Fibroblast of skin of back (primary cell): Measurements from ENCODE around the gene POC1A.
A peak's percentile ranks its signal among the peaks of the same experiment; 100 is the strongest.

ENCODE experiments used
- DNase-seq: peaks from one replicate; pipeline ENCODE4 v3.0.0-alpha.2; 2013

POC1A gene

DNA sequence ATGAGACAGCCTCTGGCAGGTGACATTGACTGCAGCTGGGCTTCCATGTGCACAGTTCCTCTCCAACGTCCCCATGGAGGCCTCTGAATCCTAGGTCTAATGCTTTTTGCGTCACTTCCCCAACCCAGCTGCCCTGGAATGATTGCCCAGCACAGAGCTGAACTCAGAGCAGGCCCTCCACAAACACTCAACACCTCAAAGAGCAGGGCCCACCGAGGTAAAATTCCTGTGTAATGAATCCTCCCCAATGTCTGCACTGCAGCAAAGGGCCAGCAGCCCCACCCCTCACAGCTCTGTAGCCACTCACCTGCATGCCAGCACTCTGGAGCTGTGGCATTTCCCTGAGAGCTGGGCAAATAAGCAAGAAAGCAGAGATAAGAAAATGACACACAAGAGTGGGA, 55.2 kb downstream of the POC1A start:
- DNase-seq, result no peak

GRCh38 chr3:52097851-52098507, 56.2 kb downstream of the POC1A start:
- DNase-seq, result no peak

GRCh38 chr3:52095990-52096775, 58.0 kb downstream of the POC1A start:
- no peak for DNase-seq

GRCh38 chr3:52094571-52095485, 59.4 kb downstream of the POC1A start:
- DNase-seq, result no peak

- peak; percentile 92 for DNase-seq
These were observed 60.3 kb downstream of the POC1A start for GRCh38 chr3:52093756-52094545.

GRCh38 chr3:52092891-52093290, 61.3 kb downstream of the POC1A start:
- no peak for DNase-seq

DNA sequence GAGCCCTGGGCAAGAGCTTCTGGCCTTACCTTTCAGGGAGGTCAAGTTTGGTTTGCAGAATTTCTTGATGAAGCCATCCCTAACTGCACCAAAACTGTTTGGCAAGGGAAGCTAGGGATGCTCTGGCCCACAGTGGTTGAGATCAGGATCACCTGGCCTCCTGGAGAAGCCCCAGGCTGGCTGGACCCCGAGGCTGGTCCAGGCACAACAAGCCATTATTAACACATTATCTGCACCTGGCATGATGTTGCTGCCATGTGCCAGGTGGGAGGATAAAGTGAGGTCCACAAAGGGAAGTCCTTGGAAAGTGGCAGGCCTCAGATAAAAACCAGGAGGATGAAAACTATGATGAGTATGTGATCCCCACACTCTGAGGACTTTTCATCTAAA, 62.0 kb downstream of the POC1A start:
- no peak for DNase-seq

DNA sequence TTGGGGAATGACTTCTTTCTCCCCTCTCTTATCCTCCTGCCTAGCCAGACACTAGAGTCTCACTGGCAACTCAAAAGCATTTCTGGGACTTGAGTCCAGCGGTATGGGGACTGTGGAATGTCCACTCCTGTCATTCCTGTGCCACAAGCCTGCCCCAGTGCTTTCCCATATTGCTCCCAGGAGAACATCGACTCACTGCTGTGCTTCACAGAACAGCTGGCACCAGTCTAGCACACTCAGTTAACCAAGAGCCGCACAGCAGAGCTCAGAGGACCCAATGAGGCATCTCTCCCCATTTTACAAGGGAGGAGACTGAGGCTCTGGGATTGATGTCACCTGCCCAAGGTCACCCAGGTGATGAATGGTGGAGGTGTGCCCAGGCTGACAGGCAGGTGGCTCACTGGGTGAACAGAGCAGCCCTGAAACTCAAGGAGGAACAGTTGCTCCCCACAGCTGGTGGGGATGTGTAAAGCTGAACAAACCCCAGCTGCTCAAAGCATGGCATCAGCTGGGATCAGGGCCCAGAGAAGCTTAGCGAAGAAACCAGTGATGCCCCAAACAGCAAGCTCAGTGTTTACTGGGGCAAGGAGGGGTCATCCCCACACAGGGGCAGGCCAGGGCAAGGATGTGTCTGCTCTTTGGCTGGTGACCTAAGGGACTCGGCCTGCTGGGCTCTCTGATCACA, 62.5 kb downstream of the POC1A start:
- peak; percentile 79 for DNase-seq

DNA sequence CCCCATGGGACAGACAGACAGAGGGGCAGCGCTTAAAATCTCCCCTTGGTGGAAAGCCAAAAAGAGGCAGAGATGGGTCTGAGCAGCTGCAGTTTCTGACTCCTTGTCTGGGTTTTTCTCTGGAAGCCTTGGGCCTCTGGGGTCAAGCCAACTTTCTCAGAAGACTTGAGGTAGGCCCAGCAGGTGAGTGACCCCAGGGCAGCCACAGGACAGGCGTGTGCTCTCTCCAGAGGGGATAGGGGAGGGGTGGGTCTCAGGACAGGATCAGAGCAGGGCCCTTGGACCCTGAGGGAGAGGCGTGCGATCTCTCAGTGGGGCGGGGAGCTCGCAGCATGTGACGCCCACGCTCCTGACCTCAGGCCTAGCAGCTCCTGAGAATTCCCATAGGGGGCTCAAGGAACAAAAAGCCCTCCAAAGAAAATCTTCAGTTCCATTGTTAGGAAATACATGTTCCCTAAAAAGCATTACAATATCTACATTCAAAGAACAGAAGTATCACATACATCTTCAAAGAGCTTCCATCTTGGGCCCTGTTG, 63.2 kb downstream of the POC1A start:
- DNase-seq, result no peak

DNA sequence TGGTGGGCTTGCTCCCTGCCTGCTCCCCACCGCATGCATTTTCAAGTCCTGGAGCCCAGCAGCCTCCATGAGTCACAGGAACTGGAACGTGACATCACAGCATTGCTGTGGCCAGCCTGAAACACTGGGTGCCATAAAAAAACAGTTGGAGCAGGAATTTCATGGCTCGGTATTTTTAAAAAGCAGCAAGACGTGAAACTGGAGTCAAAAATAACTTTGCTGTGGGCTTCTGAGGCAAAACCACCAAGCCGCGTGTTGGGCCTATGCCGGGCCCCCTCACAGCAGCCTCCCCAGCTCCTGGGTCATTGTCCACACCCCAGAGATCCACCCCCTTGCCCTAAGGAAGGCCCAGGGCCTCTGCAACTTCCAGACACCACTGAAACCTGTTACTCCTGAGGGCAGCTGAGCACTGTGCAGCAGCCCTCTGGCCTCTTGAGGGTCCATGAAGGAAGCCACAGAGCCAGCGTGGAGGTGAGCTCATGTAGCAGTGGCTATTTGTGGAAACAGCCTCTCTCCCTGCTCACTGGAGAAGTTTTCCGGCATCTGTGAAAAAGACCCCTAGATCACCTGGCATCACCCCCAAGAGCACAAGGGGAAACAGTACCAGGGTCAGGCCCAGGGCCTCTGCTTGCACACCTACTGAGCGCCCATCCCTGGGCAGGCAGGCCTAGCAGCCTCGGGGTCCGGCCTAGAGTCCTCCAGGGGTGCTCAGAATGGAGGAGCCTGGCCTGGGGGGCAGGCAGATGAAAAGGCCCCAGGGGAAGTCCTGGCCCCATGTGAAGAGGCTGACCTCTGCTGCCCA, 63.9 kb downstream of the POC1A start:
- peak; percentile 97 for DNase-seq

DNA sequence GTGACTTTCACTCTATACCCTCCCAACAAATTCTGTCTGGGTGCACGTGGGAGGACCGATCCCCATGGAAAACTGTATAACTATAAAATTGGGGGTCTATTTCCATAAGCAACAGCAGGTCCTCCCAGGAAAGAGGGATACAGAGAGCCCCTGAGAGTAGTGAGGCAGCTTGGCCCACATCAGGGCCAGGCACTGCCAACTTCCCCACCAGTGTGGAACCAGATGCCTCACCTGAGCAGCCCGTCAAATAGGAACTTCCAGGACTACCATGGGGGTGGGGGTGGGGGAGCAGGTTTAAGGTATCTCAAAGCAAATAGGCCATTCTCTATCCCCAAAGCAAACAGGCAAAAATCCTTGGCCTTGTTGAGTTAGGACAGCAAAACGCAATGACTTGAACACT, 64.5 kb downstream of the POC1A start:
- no peak for DNase-seq

GRCh38 chr3:52088445-52089367, 65.5 kb downstream of the POC1A start:
- DNase-seq, result peak; percentile 19

- DNase-seq, result no peak
These were observed 66.5 kb downstream of the POC1A start for GRCh38 chr3:52087731-52088130.

GRCh38 chr3:52086976-52087663, 67.1 kb downstream of the POC1A start:
- DNase-seq, result peak; percentile 69

- no peak for DNase-seq
These were observed 67.8 kb downstream of the POC1A start for GRCh38 chr3:52086461-52086860.

DNA sequence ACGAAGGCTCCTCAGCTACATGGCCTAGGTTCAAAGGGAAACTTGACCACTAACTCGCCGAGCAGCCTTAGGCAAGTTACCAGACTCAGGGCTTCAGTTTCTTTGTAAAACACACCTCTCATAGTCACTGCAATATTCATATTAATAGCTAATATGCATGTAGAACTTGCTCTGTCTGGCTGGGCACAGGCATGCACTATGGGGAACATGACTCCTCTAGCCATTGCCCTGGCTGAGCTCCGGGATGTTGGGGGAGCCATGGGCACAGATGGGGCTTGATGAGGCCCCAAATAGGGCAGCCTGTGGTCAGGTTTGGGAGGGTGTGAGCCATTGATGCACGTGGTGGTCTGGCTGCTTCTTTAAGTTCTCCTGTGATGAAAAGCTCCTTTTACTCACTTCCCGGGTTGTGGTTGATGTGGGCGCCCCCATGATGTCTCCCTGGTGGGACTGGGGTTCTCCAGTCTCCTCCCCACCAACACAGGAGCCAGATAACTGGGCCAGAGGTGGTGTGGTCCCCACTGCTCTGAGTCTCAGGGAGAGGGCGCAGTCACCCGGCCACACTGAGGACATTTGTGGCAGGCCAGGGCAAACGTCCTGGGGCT, 68.4 kb downstream of the POC1A start:
- no peak for DNase-seq

GRCh38 chr3:52084954-52085680, 69.1 kb downstream of the POC1A start:
- no peak for DNase-seq
